GM23338 (cell line): ENCODE data around the gene IL1R1. TPM values are rescaled to one million over a fixed set of nuclear protein-coding genes. Genes with fewer than 3 reads are reported as not detected.

Experiments used
- ATAC-seq: fragments of 200-7000 bp; cut with Tn5 transposase; 3 replicates; pipeline ENCODE4 v1.9.1; 2020
- DNase-seq: peaks from one replicate; pipeline ENCODE4 v3.0.0-alpha.2; 2015; ENCODE audit warnings: low spot score
- H2AFZ ChIP-seq: fragments of 200-600 bp; sonication (generic); 2 replicates; pipeline ENCODE4 v1.8.0; 2016; ENCODE audit warnings: antibody characterized with exemption, mild to moderate bottlenecking, moderate library complexity
- H3F3A ChIP-seq: fragments of 200-600 bp; sonication (generic); replicated peaks from 2 replicates; pipeline ENCODE4 v1.8.0; 2017; ENCODE audit warnings: antibody characterized with exemption, mixed run types, low read depth
- H3K27ac ChIP-seq: fragments of 200-600 bp; sonication (generic); 2 replicates; pipeline ENCODE4 v1.6.1; 2016; ENCODE audit warnings: low read depth
- H3K27me3 ChIP-seq: fragments of 200-600 bp; sonication (generic); 2 replicates; pipeline ENCODE4 v1.8.0; 2016; ENCODE audit warnings: mild to moderate bottlenecking, mixed run types, moderate library complexity; ENCODE audit not compliant: insufficient read depth
- H3K36me3 ChIP-seq: fragments of 200-600 bp; sonication (generic); 2 replicates; pipeline ENCODE4 v1.8.0; 2016; ENCODE audit warnings: mild to moderate bottlenecking; ENCODE audit not compliant: insufficient read depth
- H3K4me1 ChIP-seq: fragments of 200-600 bp; sonication (generic); 2 replicates; pipeline ENCODE4 v1.8.0; 2016; ENCODE audit warnings: mild to moderate bottlenecking, moderate library complexity; ENCODE audit not compliant: insufficient read depth
- H3K4me2 ChIP-seq: fragments of 200-600 bp; sonication (generic); 2 replicates; pipeline ENCODE4 v1.7.1; 2017; ENCODE audit warnings: mixed run types
- H3K4me3 ChIP-seq: fragments of 200-600 bp; sonication (generic); 2 replicates; pipeline ENCODE4 v1.6.1; 2016; ENCODE audit warnings: mixed run types
- H3K79me2 ChIP-seq: fragments of 200-600 bp; sonication (generic); replicated peaks from 2 replicates; pipeline ENCODE4 v1.8.0; 2017; ENCODE audit warnings: mild to moderate bottlenecking; ENCODE audit not compliant: insufficient read depth
- H3K9me2 ChIP-seq: fragments of 200-600 bp; sonication (generic); 2 replicates; pipeline ENCODE4 v1.8.0; 2017; ENCODE audit not compliant: insufficient read depth
- H4K20me1 ChIP-seq: fragments of 200-600 bp; sonication (generic); replicated peaks from 2 replicates; pipeline ENCODE4 v1.8.0; 2017; ENCODE audit warnings: mild to moderate bottlenecking; ENCODE audit not compliant: insufficient read depth
- H3K27ac Mint-ChIP-seq: 2 replicates; pipeline ENCODE4 v1.8.0; 2020; ENCODE audit warnings: inconsistent platforms, mild to moderate bottlenecking, moderate library complexity, mixed read lengths
- H3K27me3 Mint-ChIP-seq: 3 replicates; pipeline ENCODE4 v1.8.0; 2022; ENCODE audit warnings: low read depth, mild to moderate bottlenecking, moderate library complexity, mixed read lengths, inconsistent platforms; ENCODE audit not compliant: insufficient read depth, poor library complexity
- H3K36me3 Mint-ChIP-seq: 3 replicates; pipeline ENCODE4 v1.8.0; 2021; ENCODE audit warnings: low read depth, mild to moderate bottlenecking, inconsistent platforms, moderate library complexity, mixed read lengths
- H3K4me1 Mint-ChIP-seq: 3 replicates; pipeline ENCODE4 v1.8.0; 2020; ENCODE audit warnings: mild to moderate bottlenecking, inconsistent platforms, mixed read lengths
- H3K4me3 Mint-ChIP-seq: 3 replicates; pipeline ENCODE4 v1.8.0; 2021; ENCODE audit warnings: moderate library complexity, mild to moderate bottlenecking, inconsistent platforms, mixed read lengths
- H3K9me3 Mint-ChIP-seq: 3 replicates; pipeline ENCODE4 v1.8.0; 2020; ENCODE audit warnings: moderate library complexity, mild to moderate bottlenecking, inconsistent platforms, mixed read lengths
- CREB1 ChIP-seq: fragments of 250-450 bp; sonication (Bioruptor Pico); IDR thresholded peaks from 2 replicates; pipeline ENCODE4 v1.5.0; 2020; ENCODE audit warnings: low read depth, mild to moderate bottlenecking, moderate library complexity
- EZH2 ChIP-seq: fragments of 200-600 bp; sonication (generic); IDR thresholded peaks from one replicate; pipeline ENCODE4 v1.8.0; 2017; ENCODE audit warnings: antibody characterized with exemption, mild to moderate bottlenecking, low read depth; ENCODE audit not compliant: unreplicated experiment
- EZH2phosphoT487 ChIP-seq: fragments of 200-600 bp; sonication (generic); IDR thresholded peaks from one replicate; pipeline ENCODE4 v1.8.1; 2018; ENCODE audit warnings: antibody characterized with exemption; ENCODE audit not compliant: unreplicated experiment
- JUNB ChIP-seq: IDR thresholded peaks from one replicate; pipeline ENCODE4 v1.6.1; 2016; ENCODE audit warnings: antibody characterized with exemption; ENCODE audit not compliant: unreplicated experiment
- NANOG ChIP-seq: IDR thresholded peaks from 2 replicates; pipeline ENCODE4 v1.6.1; 2016; ENCODE audit warnings: antibody characterized with exemption, borderline replicate concordance
- POLR2AphosphoS5 ChIP-seq: IDR thresholded peaks from 2 replicates; pipeline ENCODE4 v1.6.1; 2016; ENCODE audit warnings: antibody characterized with exemption, low read depth
- STAT1 ChIP-seq: IDR thresholded peaks from one replicate; pipeline ENCODE4 v1.6.1; 2016; ENCODE audit warnings: antibody characterized with exemption; ENCODE audit not compliant: unreplicated experiment
- ZNF114 ChIP-seq: fragments of 250-450 bp; sonication (Bioruptor Pico); IDR thresholded peaks from 2 replicates; pipeline ENCODE4 v1.5.0; 2020; ENCODE audit warnings: mild to moderate bottlenecking, moderate library complexity
- ZNF331 ChIP-seq: fragments of 250-450 bp; sonication (Bioruptor Pico); IDR thresholded peaks from 2 replicates; pipeline ENCODE4 v1.5.0; 2020; ENCODE audit warnings: low read depth, mild to moderate bottlenecking, moderate library complexity
- polyA plus RNA-seq: library from polyadenylated mRNA; unstranded; fragments of >200 nt; fragmentation: Nextera tagmentation; extraction: Ambion mirVana; gene quantifications from 2 replicates; pipeline ENCODE4 v1.2.1, GENCODE V29; 2016
- total RNA-seq: library from RNA; depleted of rRNA; stranded (reverse); fragments of >200 nt; shearing (Covaris generic); gene quantifications from 2 replicates; pipeline ENCODE4 v1.2.3, GENCODE V29; 2014
- TF ChIP-seq, protein P1 (sequence below): fragments of 250-450 bp; sonication (Bioruptor Pico); IDR thresholded peaks from 2 replicates; pipeline ENCODE4 v1.5.0; 2020; ENCODE audit warnings: mild to moderate bottlenecking, moderate library complexity
- TF ChIP-seq, protein P2 (sequence below): IDR thresholded peaks from one replicate; pipeline ENCODE4 v1.6.1; 2018; ENCODE audit warnings: antibody characterized with exemption; ENCODE audit not compliant: unreplicated experiment
- TF ChIP-seq, protein P3 (sequence below), 2 experiments: fragments of 200-600 bp in 1 of 2; sonication (generic) in 1 of 2; conservative IDR thresholded peaks; 2 replicates each; pipeline versions ENCODE4 v1.5.1 to v1.6.1; 2016 to 2017; ENCODE audit warnings: antibody characterized with exemption in 2 of 2, low read depth in 2 of 2, mild to moderate bottlenecking in 2 of 2, moderate library complexity in 1 of 2
- TF ChIP-seq, protein P4 (sequence below): IDR thresholded peaks from 2 replicates; pipeline ENCODE4 v1.6.1; 2016; ENCODE audit warnings: antibody characterized with exemption

The IL1R1 gene
- total and polyA plus RNA-seq, 2 experiments from 2014 or later: 0.17 TPM; not detected in 1

DNA sequence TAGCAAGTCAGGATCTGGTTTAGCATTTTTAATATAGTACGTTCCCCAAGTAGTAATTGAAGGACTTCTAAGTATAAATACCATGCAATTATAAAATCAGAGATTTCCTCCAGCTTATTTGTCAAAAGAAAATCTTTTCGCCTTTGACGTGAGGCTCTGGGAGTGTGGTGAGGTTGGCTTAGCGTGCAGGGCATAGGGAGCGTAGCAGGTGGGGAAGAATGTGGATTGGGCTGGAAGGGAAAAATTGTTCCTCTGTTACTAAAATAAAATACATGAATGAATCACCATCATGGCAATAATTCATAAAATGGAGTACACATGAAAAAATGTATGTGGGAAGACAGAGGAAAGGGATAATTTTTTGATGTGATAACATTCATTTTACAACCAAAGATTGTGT lies 38.8 kb downstream of the IL1R1 start:
- TF ChIP-seq ZNF331 (CRISPR knock-in tag) (no peak), NANOG (no peak), JUNB (no peak), CREB1 (CRISPR knock-in tag) (no peak), ZNF114 (no peak), POLR2AphosphoS5 (no peak), EZH2 (no peak), STAT1 (no peak), EZH2phosphoT487 (no peak)
- TF ChIP-seq, protein P1, sequence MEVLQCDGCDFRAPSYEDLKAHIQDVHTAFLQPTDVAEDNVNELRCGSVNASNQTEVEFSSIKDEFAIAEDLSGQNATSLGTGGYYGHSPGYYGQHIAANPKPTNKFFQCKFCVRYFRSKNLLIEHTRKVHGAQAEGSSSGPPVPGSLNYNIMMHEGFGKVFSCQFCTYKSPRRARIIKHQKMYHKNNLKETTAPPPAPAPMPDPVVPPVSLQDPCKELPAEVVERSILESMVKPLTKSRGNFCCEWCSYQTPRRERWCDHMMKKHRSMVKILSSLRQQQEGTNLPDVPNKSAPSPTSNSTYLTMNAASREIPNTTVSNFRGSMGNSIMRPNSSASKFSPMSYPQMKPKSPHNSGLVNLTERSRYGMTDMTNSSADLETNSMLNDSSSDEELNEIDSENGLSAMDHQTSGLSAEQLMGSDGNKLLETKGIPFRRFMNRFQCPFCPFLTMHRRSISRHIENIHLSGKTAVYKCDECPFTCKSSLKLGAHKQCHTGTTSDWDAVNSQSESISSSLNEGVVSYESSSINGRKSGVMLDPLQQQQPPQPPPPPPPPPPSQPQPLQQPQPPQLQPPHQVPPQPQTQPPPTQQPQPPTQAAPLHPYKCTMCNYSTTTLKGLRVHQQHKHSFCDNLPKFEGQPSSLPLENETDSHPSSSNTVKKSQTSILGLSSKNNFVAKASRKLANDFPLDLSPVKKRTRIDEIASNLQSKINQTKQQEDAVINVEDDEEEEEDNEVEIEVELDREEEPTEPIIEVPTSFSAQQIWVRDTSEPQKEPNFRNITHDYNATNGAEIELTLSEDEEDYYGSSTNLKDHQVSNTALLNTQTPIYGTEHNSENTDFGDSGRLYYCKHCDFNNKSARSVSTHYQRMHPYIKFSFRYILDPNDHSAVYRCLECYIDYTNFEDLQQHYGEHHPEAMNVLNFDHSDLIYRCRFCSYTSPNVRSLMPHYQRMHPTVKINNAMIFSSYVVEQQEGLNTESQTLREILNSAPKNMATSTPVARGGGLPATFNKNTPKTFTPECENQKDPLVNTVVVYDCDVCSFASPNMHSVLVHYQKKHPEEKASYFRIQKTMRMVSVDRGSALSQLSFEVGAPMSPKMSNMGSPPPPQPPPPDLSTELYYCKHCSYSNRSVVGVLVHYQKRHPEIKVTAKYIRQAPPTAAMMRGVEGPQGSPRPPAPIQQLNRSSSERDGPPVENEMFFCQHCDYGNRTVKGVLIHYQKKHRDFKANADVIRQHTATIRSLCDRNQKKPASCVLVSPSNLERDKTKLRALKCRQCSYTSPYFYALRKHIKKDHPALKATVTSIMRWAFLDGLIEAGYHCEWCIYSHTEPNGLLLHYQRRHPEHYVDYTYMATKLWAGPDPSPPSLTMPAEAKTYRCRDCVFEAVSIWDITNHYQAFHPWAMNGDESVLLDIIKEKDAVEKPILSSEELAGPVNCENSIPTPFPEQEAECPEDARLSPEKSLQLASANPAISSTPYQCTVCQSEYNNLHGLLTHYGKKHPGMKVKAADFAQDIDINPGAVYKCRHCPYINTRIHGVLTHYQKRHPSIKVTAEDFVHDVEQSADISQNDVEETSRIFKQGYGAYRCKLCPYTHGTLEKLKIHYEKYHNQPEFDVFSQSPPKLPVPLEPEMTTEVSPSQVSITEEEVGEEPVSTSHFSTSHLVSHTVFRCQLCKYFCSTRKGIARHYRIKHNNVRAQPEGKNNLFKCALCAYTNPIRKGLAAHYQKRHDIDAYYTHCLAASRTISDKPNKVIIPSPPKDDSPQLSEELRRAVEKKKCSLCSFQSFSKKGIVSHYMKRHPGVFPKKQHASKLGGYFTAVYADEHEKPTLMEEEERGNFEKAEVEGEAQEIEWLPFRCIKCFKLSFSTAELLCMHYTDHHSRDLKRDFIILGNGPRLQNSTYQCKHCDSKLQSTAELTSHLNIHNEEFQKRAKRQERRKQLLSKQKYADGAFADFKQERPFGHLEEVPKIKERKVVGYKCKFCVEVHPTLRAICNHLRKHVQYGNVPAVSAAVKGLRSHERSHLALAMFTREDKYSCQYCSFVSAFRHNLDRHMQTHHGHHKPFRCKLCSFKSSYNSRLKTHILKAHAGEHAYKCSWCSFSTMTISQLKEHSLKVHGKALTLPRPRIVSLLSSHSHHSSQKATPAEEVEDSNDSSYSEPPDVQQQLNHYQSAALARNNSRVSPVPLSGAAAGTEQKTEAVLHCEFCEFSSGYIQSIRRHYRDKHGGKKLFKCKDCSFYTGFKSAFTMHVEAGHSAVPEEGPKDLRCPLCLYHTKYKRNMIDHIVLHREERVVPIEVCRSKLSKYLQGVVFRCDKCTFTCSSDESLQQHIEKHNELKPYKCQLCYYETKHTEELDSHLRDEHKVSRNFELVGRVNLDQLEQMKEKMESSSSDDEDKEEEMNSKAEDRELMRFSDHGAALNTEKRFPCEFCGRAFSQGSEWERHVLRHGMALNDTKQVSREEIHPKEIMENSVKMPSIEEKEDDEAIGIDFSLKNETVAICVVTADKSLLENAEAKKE (CRISPR knock-in tag): no peak
- TF ChIP-seq, protein P2, sequence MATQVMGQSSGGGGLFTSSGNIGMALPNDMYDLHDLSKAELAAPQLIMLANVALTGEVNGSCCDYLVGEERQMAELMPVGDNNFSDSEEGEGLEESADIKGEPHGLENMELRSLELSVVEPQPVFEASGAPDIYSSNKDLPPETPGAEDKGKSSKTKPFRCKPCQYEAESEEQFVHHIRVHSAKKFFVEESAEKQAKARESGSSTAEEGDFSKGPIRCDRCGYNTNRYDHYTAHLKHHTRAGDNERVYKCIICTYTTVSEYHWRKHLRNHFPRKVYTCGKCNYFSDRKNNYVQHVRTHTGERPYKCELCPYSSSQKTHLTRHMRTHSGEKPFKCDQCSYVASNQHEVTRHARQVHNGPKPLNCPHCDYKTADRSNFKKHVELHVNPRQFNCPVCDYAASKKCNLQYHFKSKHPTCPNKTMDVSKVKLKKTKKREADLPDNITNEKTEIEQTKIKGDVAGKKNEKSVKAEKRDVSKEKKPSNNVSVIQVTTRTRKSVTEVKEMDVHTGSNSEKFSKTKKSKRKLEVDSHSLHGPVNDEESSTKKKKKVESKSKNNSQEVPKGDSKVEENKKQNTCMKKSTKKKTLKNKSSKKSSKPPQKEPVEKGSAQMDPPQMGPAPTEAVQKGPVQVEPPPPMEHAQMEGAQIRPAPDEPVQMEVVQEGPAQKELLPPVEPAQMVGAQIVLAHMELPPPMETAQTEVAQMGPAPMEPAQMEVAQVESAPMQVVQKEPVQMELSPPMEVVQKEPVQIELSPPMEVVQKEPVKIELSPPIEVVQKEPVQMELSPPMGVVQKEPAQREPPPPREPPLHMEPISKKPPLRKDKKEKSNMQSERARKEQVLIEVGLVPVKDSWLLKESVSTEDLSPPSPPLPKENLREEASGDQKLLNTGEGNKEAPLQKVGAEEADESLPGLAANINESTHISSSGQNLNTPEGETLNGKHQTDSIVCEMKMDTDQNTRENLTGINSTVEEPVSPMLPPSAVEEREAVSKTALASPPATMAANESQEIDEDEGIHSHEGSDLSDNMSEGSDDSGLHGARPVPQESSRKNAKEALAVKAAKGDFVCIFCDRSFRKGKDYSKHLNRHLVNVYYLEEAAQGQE: no peak
- TF ChIP-seq, protein P3, sequence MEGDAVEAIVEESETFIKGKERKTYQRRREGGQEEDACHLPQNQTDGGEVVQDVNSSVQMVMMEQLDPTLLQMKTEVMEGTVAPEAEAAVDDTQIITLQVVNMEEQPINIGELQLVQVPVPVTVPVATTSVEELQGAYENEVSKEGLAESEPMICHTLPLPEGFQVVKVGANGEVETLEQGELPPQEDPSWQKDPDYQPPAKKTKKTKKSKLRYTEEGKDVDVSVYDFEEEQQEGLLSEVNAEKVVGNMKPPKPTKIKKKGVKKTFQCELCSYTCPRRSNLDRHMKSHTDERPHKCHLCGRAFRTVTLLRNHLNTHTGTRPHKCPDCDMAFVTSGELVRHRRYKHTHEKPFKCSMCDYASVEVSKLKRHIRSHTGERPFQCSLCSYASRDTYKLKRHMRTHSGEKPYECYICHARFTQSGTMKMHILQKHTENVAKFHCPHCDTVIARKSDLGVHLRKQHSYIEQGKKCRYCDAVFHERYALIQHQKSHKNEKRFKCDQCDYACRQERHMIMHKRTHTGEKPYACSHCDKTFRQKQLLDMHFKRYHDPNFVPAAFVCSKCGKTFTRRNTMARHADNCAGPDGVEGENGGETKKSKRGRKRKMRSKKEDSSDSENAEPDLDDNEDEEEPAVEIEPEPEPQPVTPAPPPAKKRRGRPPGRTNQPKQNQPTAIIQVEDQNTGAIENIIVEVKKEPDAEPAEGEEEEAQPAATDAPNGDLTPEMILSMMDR (conservative IDR thresholded peaks at IDR 0.05; ENCODE audit: low read depth in 2 of 2): no peak
- TF ChIP-seq, protein P4, sequence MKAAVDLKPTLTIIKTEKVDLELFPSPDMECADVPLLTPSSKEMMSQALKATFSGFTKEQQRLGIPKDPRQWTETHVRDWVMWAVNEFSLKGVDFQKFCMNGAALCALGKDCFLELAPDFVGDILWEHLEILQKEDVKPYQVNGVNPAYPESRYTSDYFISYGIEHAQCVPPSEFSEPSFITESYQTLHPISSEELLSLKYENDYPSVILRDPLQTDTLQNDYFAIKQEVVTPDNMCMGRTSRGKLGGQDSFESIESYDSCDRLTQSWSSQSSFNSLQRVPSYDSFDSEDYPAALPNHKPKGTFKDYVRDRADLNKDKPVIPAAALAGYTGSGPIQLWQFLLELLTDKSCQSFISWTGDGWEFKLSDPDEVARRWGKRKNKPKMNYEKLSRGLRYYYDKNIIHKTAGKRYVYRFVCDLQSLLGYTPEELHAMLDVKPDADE: no peak
- H3K4me1 ChIP-seq: no peaks in the 10 kb centered on the region; the same call in 1 of the 2 replicates
- H3K27ac ChIP-seq: no peak overlapping the region
- no peaks in the 10 kb centered on the region for H3K9me3 Mint-ChIP-seq
- H3K4me3 ChIP-seq: no peak overlapping the region
- H3K4me1 Mint-ChIP-seq: peaks cover 3% of the 10 kb centered on the region; the same call in 1 of the 3 replicates
- 0 out of 2 replicates have a peak, but pooled peaks cover 5% of the 10 kb centered on the region for H4K20me1 ChIP-seq
- peaks cover 11% of the 10 kb centered on the region for H3K27me3 ChIP-seq
- H3K4me3 Mint-ChIP-seq: no peak overlapping the region
- no peaks in the 10 kb centered on the region for H3K36me3 Mint-ChIP-seq
- H3K27ac Mint-ChIP-seq: no peak overlapping the region
- no peaks in the 10 kb centered on the region for H3K79me2 ChIP-seq
- DNase-seq (no peak), ATAC-seq (no peak)
- H3F3A ChIP-seq: no peaks in the 10 kb centered on the region
- H3K36me3 ChIP-seq: no peaks in the 10 kb centered on the region
- peaks cover 3% of the 10 kb centered on the region for H3K27me3 Mint-ChIP-seq
- H3K9me2 ChIP-seq: no peaks in the 10 kb centered on the region
- no peak overlapping the region for H3K4me2 ChIP-seq
- no peak overlapping the region for H2AFZ ChIP-seq
